Activated naive CD8-positive, alpha-beta T cell treated with anti-CD3 and anti-CD28 coated beads, Interleukin-2, amount 50 U/mL, for 16 hours (primary cell): ENCODE data around the gene RBMS1.

ENCODE experiments used
- DNase-seq: peaks from one replicate; pipeline ENCODE4 v3.0.0-alpha.2; 2020; ENCODE audit warnings: low read depth, low spot score

RBMS1 gene

DNA sequence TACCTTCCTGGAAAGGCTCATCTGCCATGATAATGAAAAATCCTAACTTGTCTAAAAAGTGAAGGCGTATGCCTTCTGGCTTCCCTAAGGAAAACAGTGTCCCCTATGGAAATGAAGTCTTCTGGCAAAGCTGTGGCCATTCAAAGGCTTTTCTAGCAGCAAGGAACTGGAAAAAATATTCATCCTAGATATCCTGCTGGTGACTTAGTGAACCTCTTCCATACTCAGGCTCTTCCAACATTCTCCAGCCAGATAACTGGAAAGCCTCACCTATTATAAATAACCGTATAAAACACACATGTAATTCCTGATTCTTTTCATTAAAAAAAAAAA, 84.7 kb downstream of the RBMS1 start:
- no peak for DNase-seq

DNA sequence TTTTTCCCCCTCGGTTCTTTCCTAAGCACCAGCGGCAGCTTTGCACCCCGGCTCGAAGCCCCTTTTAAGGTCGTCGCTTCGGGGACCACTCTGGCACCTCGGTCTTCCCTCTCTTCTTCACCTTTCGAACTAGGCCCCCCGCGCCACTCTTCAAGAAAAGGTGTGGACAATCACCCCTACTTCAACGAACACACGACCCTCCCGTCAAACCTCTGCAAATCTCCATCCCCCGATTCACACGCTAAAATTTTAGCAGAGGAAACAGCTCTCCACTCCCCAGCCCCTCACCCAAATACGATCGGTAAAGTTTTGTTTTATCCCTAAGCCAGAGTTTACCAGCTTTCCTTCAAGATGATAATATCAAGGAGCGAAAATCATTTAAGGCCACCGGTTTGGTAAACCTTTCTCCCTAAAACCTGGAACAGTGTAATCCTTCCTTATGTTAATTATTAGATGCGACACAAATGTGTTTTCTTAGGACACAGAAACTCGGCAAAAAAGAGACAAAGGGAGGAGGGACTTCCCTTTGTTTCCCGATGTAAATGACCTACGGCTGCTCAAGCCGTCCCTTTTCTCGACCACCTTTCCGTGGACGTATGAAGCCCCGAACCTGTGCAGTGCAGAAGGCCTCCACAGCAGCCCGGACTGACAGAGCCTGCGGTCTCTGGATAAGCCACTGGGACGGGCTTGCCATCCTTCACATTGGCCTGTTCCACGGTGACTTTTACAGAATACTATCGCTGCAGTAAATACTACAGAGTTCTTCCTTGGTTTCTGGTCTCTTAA, 85.2 kb downstream of the RBMS1 start:
- DNase-seq: no peak

DNA sequence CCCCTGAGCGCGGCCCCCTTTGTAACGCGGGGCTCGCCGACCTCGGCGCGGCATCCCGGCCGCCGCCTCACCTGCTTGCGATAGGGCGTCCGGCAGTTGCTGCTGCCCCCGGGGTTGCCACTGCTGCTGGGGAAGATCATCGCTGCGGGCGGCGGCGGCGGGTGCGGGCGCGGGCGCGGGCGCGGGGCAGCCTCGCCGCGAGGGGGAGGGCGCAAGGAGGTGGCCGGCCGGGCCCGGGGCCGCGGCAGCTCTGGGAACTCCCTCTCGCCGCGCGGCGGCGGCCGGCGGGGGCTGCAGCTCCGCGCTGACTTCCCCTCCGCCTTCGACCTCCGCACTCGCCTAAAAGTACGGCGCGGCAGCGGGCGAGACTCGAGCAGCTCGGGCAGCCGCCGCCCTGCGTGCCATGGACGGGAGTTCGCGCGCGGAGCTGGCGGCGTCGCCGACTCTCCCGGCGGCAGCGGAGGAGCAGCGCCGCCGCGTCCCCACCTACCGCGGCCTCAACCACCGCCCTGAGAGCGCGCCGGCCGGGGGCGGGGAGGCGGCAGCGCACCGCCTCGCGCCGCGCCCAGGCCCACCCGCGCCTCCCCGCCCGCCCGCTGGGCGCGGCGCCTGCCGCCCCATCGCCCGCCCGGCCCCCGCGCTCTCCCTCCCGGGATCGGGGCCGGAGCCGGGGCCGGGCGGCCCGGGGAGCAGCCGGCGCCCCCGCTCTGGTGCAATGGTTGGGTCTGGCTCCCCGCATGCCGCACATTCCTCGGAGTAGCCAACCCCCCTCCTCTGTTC, 86.0 kb downstream of the RBMS1 start:
- DNase-seq: peak; percentile 11

DNA sequence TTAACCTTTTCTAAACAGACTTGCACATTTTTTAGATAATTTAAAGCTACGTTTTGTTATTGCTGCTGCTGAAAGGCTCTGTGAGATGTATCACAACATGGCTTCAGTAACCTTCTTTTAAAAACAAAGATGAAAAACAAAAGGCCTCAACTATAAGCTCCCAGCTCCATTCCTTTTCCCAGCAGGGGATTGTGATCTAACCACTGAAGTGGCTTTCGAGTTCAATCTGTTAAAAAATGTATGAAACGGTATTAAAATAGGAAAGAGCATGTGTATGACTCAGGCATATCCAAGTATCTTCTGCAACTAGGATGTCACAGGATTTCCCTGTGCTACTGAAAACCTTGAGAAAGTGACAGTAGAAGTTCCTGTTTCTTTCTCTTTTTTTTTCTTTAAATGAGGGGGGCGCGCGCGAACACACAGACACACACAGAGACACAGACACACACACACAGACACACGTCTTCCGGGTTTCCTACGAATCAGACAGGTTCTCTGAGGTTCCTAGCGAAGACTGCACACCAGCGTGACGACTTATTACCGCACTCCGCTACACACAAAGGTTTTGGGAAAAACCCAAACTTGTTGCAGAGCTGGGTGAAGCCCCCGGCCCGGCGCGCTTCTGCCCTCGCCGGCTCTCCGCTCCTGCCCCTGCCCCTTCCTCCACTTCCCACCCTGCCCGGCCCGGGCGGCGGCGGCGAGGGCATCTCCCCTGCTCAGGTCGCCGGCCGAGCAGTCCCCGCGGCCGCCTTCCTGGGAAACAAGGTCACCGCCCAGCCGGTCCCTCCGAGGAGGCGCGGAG, 86.8 kb downstream of the RBMS1 start:
- DNase-seq: peak; percentile 50

DNA sequence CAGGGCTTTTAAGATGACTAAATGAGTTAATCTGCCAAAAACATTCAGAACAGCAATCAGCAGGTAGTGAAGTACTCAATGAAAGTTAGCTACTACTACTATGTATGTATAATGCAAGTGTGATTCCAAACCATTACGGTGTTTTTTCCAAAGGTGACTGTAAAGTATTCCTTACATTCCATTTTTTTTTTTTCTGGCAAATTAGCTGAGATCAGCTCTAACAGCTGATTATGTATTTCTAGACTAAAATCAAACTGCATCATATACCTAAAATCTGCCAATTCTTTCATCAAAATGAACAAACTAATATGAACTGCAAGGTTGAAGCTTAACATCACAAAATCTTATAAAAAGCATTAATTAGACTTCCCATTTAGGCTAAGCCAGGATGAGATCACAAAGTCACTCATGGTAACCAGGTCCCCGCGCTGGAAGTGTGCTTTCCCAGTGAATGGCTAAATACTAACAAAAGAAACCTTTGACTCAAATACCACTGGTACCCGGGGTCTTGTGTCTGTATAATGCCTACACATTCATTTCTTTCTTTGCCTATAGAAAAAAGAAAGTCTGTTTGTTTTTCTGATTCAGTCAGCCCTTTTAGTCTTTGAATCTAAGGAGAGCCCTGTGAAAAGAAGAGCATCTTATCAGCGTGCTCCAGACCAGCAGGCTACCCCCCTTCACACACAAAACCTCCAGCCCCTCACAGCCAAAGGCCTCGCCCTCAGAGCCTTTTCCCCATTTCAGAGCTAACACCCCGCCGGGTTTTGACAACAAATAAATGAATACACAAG, 88.3 kb downstream of the RBMS1 start:
- DNase-seq: no peak

DNA sequence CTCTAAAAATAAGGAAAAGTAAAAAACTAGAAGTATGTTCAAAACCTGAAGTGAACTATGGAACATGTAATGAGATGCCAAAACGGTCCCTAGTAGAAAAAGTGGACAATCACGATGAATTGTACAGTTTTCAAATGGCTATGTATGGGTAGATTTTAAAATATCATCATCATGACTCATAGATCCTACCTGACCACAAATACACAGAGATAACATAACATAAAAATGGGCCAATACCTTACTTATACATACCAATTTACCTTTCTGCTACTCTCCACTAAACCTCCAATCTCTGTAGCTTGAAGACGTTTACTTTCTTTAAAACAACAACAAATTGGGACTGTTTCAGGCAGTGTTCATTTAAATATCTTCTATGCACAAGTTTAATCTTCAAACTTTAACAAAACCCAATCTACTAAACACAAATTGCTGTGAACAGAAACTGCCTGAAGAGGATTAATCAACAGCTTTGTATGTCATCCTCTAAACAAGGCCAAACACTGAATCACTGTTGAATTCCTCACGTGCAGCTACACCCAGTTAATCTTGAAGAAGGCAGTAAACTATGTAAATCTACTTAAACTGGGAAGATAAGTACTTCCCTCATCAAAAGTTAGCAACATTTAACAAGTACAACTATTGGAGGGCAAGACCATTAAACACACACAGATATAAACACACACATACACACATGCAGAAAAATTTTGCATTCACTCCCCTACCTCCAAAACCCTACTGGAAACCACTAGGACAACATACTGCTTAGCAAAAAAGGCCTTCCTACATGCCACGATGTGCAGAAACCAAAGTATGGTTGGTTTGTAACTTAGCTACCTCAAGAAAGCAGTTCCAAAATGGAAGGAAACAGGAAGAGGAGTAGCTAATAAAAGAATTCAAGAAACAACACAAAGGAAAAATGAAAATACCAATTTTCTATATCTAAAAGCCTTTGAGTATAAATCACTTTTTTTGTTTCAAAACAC, 90.3 kb downstream of the RBMS1 start:
- no peak for DNase-seq

DNA sequence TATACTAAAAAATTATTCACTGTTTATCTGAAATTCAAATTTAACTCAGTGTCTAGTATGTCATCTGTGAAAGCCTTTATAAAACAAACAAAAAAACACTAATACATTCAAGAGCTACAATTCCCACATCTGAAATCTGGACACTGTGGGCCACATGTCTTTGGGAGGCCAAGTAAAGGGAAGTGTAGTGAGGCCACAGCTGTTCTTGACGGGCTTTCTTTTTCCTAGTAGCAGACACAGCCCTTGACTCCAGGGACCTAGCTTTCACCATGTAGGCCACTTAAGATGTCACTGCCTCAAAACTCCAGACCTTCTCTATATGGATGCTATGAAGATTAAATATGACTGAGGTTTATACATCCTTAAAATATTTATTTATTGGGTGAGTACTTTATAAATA, 91.1 kb downstream of the RBMS1 start:
- no peak for DNase-seq

DNA sequence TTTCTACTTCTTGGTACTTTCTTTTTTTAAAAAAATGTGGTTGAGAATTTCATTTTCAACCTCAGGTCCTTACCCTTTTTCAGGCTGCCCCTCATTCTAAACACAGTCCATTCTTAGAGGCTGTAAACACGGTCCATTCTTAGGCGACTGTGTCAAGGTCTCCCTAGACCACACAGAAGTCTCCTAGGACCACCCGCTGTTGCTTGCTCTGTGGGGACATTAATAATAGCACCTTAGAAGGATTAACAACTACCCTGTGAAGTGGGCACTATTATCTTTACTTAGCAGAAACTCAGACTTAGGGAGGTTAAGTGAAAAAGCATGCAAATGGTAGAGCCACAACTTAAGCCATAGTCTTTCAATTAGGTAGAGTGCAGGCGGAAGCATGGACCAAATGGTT, 91.7 kb downstream of the RBMS1 start:
- DNase-seq: no peak

DNA sequence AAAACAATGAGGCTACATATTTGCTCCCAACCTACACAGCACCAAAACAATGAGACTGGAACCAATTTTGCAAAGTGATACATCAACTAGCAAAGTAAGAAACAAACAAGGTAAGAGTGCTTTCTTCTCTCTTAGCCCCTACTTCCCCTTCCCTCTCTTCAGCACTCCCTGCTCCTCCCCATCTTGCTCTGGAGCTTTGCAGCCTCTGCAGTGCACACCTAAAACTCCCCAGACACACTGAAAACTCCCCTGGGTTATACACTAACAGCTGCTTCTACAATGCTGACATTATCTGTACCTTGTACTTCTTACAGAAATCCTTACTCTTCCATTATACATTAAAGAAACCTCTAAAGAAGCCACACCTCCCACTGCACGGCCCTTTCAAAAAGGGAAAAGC, 93.7 kb downstream of the RBMS1 start:
- no peak for DNase-seq

DNA sequence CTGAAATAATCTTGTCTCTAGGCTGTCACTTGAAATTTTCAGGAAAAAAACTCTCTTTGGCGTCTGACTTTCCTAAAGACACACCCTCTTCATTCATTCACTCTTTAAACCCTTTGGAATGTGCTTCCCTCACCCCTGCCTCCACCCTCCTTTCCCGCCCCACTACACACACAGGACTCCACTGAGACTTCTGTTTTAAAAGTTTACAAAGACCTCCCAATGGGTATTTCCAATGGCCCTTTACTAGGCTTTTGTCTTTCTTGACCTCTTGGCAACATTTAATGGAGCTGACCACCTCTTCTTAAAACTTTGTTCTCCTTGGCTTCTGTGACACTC, 96.1 kb downstream of the RBMS1 start:
- DNase-seq: no peak

DNA sequence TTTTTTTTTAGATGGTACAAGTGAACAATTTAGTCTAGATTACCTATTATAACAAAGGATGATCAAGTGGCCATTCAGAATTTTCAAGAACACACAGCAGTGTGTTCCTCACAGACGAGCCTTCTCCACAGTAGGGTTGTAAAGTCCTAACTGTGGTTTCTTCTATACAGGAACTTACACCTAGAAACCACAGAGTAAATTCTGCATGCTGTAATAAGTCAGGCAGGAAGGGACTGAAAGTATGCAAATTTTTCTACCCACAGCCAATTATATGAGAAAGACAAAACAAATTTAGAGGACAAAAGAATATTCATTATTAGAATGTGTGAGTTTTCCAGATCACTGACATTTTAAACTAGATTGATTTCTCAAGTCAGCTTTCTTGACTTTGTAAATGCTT, 99.5 kb downstream of the RBMS1 start:
- no peak for DNase-seq

DNA sequence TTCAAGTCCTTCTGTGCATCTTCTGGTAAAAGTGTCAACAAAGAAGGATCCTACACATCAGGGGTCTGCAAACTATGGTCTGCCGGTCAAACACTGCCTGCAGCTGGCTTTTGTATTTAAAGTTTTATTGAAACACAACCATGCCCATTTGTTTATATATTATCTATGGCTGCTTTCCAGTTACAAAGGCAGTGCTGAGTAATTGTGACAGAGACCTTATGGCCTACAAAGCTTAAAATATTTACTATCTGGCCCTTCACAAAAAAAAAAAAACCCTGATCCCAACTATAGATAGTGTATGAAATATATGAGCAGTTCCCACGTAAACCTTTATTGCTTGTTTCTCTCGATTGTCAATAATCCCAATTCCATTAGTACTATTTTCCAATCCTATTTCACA, 101.4 kb downstream of the RBMS1 start:
- DNase-seq: no peak

DNA sequence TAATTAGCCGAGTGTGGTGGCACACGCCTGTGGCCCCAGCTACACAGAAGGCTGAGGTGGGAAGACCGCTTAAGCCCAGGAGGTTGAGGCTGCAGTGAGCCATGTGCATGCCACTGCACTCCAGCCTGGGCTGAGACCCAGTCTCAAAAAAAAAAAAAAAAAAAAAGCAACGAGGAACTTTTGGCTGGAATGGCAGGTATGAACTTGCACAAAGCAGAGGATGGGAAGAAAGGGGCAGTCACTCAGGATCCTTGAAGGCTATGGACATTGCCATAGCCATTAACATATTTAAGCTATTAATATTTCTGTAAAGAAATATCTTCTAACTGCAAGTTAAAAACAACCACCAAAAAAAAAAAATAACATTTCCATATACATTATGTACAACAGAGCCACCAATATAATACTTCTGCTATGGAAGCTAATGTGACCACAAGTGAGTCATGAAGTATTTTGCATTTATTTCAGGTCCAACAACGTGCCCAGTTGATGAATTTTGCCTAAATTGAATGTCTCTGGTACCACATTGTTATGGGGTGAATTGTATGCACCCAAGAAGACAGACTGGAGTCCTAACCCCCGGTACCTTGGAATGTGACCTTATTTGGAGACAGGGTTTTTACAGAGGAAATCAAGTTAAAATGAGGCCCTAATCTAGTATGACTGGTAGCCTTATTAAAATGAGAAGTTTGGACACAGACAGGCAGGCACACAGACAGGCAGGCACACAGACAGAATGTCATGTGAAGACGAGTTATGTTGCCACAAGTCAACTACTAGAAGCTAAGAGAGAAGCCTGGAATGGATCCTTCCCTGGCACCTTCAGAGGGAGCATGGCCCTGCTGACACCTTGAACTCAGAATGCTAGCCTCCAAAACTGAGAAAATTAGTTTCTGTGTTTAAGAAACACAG, 102.8 kb downstream of the RBMS1 start:
- DNase-seq: no peak

DNA sequence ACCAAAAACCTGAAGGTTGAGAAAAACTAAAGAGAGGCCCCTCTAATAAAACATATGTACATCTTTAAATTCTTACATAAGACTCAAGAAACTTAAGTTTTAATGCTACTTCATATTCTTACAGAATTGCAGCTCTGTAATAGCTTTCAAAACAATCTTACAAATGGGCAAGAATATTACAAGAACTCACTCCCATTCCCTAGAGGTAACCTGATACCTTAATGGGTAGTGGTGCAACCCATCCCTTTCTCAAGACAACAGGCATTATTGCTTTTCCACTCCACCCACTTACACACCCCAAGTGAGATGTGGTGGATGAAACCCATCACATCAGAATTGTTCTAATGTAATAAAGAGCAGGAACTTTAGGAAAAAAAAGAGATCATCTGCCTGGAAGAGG, 103.7 kb downstream of the RBMS1 start:
- DNase-seq: no peak

DNA sequence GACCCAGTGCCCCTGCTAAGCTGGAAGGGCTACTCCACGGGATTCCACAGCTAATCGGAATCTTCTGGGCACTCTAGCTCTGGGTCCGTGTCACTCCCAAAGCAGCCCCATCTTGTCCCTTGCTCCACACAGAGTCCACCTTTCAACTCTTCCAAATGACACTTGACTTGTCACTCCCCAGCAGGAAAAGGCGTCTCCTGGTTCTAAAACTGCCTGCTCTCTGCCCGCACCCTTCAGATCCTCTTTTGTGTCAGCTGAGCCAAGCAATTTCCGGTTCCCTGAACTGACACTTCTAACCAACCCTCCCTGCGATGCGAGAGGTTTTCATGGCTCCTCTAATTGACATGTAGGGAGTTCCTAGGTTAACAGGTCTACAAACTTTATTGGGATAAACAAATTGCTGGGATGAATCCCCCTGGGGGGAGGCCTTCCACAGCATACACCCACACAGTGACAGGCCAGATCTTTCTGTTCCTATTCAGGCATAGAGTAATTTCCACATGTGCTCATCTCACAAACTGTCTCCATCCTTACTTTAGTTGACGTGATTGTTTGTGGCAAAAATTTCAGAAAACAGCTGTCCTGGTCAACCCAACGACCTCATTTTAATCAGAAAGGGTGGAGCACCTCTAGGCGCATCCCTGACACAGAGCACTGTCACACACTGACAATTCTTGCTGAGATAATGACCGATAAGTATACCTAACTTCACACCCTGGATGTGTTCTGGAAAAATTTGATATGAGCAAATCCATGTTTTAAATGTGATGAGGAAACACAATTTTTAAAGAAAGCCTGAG, 104.9 kb downstream of the RBMS1 start:
- DNase-seq: no peak

DNA sequence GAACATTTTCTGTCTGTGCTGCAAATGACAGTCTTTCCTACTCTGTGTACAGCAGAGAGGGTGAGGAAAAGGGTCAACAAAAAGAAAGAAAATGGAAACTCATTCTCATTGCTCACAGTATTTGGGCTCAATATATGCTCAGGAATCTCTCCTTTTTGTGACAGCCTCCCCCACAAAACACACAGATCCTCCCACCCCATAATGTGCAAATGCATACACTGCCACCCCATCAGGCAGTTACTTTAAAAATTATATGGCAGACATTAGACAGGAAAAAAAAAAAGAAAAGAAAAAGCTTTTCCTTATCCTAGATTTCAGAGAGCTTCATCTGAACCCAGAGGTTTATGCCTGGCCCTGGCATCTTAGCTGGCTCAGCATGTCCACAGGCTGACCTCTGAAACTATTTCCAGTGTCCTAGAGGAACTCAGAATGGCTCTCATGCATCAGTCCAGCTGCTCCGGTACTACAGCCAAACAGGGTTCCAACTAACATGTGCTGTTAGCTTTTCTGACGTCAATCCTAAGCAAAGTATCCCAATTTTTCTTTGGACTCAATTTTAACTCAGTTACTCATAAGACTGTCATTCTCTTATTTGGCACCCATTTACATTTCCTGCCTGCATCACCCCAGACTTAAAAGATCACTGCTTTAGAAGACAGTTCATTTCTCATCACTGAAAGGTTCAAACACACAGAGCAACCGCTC, 105.9 kb downstream of the RBMS1 start:
- DNase-seq: no peak

DNA sequence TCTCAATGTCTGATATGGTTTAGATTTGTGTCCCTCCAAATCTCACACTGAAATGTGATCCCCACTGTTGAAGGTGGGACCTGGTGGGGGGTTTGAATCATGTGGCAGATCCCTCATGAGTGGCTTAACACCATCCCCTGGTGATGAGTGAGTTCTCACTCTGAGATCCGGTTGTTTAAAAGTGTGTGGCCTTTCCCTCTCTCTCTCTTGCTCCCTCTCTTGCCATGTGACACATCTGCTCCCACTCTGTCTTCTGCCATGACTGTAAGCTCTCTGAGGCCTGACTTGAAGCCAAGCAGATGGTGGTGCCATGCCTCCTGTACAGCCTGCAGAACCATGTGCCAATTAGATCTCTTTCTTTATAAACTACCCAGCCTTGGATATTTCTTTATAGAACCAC, 108.8 kb downstream of the RBMS1 start:
- no peak for DNase-seq

DNA sequence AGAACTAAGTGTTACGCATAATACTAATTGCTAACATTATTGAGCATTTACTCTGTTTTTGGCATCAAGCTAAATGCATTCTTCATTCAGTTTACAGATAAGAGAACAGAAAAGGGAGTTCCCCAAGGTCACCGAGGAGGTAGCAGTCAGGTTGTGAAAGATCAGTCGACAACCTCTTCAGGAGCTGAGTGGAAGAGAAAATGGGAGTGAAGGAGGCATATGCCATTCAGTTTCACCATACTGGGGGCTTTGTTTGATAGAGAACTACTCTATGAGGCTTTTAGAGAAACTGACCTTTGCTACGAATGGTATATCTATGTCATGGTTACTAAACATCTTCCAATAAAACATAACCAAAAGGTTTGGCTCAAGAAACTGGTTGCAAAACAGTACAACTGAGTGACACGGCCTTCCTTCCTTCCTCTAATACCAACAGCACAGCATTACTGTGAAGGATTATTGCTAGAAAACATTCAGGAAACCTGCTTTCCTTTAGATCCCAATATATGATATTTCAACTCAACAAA, 112.1 kb downstream of the RBMS1 start:
- DNase-seq: no peak
